ENCODE measurements around the gene CCDC13.

CCDC13 gene

GRCh38 chr3:42733501-42734262 lies 39.4 kb downstream of the CCDC13 start:
- no peak for DNase-seq (ENCODE audit: low read depth in 2 of 2)

- DNase-seq (ENCODE audit: low read depth in 2 of 2): no peak
Observed at GRCh38 chr3:42732829-42733459, 40.1 kb downstream of the CCDC13 start.

- no peak for DNase-seq (ENCODE audit: low read depth in 2 of 2)
Observed at GRCh38 chr3:42732196-42732828, 40.7 kb downstream of the CCDC13 start.

- DNase-seq (ENCODE audit: low read depth in 2 of 2): no peak
Observed at GRCh38 chr3:42731476-42732195, 41.4 kb downstream of the CCDC13 start.

DNA sequence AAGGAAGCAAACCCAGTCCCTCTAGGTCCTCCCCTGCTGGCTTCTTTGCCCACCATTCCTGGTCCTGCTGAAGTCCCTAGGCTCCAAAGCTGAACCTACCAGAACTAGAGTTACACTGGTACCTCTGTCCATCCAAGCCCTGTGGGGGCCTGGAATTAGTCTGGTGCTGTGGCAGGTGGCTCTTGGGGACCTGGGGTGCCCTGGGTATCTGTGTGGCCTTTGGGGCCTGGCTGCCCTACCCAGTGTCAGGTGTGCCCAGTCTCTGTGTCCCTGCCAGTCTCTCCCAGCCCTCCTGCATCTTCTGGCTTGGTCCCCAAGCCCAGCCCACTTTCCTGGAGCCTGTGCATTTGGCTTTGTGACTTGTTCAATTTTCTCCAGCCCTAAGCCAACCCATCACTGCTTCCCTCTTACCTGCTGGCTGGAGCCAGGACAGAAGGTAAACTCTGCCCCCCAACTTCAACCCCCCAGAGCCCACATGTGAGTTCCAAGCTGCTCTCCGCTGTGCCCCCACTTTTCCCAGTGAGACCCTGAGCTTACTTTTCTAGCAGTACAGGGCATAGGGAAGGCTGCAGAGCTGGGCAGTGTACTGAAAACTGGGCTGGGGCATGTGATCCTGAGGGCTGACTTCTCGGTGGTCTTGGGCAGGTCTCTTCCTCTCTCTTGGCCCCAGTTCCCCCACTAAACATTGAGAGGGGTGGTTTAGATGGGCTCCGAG lies 42.2 kb downstream of the CCDC13 start:
- no peak for DNase-seq (ENCODE audit: low read depth in 2 of 2)

- DNase-seq (ENCODE audit: low read depth in 2 of 2): no peak
Observed at GRCh38 chr3:42730294-42730693, 42.8 kb downstream of the CCDC13 start.

- no peak for DNase-seq (ENCODE audit: low read depth in 2 of 2)
Observed at GRCh38 chr3:42729404-42730145, 43.5 kb downstream of the CCDC13 start.

- DNase-seq (ENCODE audit: low read depth in 2 of 2): no peak
Observed at GRCh38 chr3:42728668-42729364, 44.2 kb downstream of the CCDC13 start.

DNA sequence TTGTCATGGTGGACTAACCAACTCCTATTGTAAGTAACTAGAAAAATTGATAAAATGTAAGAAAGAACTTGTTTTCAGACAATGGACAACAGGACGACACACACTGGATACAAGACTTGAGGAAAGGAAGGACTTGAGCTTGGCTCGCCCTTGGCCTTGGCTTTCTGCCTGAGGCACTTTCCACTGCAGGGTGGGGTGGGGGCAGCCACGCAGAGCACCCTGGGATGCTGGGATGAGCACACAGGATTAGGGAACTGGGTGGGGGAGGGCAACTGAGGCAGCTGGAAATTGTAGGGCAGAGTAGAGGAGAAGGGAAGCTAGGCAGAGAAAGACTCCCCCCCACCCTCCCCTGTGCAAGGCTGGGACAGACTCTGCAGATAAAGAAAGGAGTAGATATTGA lies 45.0 kb downstream of the CCDC13 start:
- no peak for DNase-seq (ENCODE audit: low read depth in 2 of 2)

GRCh38 chr3:42725454-42725853 lies 47.6 kb downstream of the CCDC13 start:
- DNase-seq (ENCODE audit: low read depth in 2 of 2): no peak

DNA sequence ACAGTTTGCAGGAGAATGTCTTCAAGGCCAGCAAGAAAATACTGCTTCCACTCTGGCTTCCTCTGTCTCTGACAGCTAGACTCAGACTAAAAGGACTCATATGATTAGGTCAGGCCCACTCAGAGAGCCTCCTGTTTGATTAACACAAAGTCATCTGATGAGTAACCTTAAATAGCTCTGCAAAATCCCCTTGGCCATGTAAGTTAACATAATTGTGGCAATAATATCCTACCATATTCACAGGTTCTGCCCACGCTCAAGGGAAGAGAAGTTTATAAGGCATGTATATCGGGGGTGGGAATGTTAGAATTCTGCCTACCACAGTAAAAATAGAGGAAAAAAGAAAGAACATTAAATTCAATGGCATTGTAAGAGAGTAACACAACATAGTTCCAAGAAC lies 49.8 kb downstream of the CCDC13 start:
- DNase-seq (ENCODE audit: low read depth in 2 of 2): no peak

All from stimulated activated CD4-positive, alpha-beta T cell treated with anti-CD3 and anti-CD28 coated beads, Interleukin-1b, Interleukin-23, amount 100 ng/mL, for 1 hour (primary cell).